SKM-1 treated with dmso at 0.1 percent for 144 hours (cell line): ENCODE measurements around the gene ST7.
A peak's percentile ranks its signal among the peaks of the same experiment; 100 is the strongest.

Source experiments
- DNase-seq: peaks from one replicate; lab custom pipeline; 2025; ENCODE audit not compliant: unreplicated experiment; lab: John Stamatoyannopoulos, UW

Gene ST7

DNA sequence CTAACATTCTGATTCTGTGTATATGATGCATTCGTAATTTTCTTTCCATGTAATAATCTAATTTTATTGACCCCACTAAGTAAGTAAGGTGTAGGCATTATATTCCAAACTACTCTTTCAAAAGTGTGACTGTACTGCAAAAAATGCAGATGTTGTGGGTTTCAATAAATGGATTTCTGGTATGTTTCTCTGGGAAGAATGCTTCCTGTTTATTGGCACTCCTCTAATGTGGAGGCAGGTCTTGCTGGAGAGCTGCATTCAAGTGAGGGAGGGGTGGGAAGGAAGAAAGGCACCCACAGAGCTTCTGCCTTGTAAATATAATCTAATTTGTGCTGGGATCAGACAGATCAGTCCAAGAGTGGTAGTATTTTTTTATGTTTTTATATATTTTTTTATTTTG lies 23.9 kb downstream of the ST7 start:
- DNase-seq = no peak

DNA sequence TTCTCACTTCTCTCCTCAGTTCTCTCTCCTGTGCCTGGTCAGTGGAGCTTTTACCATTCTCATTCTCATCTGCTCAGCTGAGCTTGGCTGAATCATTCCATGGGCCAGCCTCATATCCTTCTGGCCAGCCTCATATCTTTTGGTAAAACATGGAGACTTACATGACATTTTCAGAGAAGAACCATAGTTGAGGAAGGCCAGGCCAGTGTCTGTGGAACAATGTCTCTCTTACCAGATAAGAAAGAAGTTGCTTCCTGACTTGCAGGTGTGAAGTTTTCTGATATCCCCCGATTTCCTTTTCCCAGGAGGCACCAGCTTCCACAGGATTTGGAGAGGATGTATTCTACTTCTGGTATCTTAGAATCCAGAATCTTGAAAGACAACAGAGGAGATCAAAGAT lies 24.7 kb downstream of the ST7 start:
- no peak for DNase-seq

DNA sequence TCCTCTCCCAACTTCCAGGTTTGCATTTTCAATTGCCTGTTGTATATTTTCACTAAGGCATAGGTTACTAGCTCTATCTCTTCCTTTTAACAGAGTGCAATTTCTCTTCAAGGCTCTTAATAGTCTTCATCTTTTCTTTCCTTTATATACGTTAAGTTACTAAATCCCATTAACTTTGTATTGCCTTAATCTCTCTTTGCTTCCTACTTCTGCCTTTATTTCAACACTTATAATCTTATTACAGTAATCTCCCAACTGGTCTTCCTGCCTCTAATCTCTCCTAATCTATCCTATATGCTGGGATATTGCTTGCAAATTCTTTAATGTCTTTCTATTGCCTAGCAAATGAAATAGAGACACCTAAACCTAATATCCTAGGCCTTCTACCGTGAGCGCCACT lies 26.1 kb downstream of the ST7 start:
- no peak for DNase-seq

DNA sequence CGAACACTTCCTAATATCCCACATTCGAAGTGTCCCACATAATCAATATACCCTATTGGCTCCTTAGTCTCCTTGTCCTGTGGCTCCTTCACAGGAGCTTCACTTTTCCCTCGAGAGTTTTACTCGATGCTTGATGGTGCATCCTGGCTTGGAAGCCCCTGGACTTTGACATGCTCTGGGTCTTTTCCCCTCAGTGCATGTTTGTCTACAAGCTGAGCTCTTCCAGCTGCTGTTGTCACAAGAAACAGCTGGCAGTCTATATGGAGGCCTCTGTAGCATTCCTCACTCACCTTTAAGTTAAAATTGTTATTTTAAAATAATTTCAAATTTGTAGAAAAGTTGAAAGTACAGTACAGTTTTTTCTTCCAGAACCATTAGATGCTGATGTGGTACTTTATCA lies 27.1 kb downstream of the ST7 start:
- no peak for DNase-seq

DNA sequence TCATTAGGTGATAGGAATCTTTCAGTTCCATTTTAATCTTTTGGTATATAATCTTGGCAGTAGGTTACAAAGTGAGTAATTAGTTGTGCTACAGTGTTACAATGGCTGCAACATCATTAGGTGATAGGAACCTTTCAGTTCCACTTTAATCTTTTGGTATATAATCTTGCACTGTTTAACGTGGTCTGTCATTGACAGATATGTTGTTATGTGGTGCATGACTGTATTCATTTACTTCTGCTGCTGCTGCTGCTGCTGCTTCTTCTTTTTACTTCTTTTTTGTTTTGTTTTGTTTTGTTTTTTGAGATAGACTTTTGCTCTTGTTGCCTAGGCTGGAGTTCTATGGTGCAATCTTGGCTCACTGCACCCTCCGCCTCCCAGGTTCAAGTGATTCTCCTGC lies 28.6 kb downstream of the ST7 start:
- DNase-seq = no peak

DNA sequence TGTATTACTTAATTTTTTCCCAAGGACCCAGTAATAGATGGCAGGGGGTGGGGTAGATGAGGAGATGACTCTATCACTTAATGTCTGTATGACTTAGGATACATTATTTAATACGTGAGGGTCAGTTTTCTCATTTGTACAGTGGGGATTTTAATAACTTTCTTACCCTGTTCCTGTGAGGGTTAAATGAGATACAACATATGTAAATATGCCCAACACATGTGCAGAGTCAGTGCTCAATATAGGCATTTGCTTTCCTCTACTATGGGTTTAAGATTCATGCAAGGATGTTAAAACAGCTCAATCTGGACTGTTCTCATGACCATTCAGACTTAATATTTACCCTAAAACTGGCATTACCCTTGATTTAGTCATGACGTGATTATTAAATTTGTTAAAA lies 31.2 kb downstream of the ST7 start:
- no peak for DNase-seq

DNA sequence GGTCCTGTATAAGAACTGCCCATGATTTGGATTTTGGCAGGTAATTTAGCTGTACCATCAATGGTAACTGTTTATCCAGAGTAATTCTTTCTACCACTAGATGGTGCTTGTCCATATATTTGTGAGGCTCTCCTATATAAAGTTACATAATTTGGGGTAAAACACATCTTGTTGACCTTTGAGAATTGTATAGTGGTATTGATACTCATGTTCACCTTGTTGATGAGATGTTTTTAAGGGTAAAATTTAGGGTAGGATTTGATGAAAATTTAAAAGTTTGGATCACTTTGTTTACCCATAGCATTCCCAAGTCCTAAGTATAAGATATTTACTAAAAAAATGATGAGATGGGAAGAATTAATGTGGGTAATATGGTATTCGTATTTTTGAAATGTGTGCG lies 31.6 kb downstream of the ST7 start:
- DNase-seq = peak; percentile 57

DNA sequence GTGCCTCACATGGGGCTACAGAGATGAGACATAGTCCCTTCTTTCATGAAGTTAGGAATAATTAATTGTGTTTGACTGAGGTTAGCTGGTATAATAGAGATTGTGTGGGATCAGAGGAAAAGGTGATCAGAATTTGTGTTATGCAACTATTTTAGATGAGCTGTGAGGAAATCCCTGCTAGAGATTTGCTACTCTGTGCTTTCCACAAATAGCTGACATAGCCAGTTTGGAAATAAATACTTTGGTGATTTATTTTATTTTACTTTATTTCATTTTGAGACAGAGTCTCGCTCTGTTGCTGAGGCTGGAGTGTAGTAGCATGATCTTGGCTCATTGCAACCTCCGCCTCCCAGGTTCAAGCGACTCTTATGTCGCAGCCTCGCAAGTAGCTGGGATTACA lies 32.3 kb downstream of the ST7 start:
- no peak for DNase-seq

DNA sequence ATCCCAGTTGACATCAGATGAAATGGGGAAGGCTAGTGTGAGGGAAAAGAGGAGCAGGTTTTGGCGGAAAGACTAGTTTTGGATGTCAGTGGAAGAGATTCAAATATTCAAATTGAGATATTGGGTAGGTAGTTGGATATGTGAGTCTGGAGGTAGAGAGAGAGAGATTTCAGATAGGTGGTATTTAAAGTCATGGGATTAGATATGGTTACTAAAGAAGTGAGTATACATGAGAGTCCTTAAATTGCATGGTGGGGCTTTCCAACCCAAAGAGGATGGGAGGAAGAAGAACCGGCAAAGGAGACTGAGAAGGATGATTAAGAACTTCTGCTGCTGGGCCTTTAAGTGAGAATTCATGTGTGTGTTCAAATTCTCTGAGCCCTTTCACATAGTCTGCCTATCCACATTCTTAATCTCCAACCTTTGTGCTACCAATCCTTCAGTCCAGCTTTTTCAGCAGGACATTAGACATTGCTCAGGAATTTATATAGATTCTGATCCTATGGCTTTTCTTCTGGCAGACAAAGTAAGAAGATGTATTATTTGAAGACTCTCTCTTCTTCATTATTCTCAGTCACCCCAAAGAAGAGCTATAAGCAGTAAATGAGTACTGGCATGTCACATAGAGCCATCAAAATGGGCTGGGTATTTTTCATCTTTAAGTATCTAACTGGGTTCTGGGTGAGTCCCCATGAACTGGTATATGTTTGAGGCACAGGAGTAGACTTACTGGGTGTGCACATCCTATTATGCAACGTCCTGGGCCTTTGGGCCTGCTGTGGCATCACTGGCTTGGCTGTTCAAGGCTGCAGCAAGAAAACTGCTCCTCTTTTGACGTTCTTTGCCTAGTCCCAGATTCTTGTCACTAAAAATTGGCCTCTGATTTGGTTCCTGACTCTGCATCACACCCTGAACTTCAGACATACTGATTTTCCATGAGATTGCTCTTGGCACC lies 33.6 kb downstream of the ST7 start:
- DNase-seq = no peak

DNA sequence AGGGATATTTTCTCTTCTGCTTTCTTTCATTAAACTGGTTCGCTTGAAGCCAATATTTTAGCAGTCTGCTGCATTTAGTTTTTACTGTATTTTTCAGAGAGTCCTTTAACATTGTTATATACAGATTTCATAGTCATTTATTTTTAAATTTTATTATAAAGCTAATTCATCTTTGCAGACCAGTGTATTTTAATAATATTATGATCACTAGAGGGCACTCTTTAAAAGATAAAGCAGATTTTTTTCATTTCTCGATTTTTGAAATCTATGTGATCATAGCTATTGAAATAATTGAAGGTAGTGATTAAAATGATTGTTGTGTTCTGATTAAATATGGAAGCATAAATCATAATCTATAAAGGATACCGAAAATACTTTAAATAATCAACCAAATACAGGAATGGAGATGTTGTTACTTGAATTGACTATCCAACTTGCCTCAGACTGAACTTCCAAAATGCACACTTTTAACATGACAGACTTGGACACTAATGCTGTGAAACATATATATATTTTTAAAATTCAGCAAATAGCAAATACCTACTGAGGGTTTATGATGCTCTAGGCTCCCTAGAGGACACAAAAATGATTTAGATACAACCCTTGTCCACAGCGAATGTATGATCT lies 35.2 kb downstream of the ST7 start:
- DNase-seq = no peak

DNA sequence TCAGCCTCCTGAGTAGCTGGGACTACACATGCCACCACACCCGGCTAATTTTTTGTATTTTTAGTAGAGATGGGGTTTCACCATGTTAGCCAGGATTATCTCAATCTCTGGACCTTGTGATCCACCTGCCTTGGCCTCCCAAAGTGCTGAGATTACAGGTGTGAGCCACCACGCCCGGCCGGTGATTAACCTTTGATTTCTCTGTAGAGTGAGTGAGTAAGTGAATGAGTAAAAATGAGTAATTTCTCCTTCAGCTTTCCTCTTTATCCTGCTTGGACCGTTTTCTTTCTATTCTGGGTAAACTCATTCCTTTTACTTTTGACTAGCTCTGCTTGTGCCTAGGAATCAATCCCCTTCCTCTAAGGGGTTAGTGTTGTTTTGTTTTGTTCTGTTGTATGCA lies 36.8 kb downstream of the ST7 start:
- DNase-seq = no peak

DNA sequence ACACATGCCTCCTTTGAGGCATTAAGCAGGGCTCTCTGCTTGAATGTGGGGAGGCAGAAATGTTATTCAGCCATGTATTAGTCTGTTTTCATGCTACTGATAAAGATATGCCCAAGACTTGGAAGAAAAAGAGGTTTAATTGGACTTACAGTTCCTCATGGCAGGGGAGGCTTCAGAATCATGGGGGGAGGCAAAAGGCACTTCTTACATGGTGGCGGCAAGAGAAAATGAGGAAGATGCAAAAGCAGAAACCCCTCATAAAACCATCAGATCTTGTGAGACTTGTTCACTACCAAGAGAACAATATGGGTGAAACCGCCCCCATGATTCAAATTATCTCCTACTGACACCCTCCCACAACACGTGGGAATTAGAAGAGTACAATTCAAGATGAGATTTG lies 37.9 kb downstream of the ST7 start:
- no peak for DNase-seq

DNA sequence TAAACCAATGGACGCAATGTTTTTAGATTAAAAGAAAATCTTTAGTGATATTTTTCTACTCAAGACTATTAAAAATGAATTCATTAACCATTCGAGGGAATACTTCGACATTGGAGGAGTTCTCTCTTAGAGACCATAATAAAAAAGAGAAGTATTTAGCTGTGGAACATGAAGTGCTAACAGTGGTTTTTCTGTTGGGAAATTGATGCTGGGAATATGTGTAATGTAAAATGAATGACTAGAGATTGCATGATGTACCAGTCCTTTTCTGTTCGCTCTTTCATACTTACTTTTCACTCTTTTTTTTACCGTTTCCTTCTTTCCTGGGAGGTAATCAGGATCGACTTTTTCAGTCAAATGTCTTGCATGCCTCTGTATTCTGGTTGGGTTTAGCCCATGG lies 41.3 kb downstream of the ST7 start:
- no peak for DNase-seq

DNA sequence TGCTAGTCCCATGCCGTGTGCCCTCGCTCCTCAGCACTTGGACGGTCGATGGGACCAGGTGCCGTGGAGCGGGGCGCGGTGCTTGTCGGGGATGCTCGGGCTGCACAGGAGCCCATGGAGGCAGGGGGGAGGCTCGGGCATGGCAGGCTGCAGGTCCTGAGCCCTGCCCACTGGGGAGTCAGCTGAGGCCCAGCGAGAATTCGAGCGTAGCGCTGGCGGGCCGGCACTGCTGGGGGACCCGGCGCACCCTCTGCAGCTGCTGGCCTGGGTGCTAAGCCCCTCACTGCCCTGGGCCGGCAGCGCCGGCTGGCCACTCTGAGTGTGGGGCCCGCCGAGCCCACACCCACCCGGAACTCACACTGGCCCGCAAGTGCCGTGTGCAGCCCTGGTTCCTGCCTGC lies 44.7 kb downstream of the ST7 start:
- no peak for DNase-seq

DNA sequence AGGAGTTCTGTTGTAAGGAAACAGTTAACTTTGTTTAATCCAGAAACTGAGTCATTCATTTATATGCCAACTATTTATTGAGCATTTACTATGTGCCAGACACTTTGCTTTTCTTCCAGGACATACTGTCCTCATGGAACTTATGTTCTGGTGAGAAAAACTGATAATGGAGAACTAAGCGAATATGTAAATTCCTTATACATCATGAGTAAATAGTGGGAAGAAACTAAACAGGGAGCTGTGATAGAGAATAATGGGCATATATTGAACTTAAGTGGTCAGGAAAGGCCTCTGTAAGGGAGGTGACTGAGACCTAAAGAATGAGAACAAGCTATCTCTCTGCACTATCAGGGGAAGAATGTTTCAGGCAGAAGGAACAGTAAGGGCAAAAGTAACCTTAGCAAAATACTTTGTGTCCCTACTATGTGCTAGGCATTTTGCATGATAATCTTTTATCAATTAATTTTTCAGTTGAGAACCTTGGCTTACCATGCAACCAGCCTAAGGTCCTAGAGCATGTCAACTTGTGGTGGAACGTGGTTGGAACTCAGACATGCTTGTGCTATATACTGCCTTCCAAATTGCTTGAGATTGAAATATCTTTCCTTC lies 45.4 kb downstream of the ST7 start:
- DNase-seq = no peak

DNA sequence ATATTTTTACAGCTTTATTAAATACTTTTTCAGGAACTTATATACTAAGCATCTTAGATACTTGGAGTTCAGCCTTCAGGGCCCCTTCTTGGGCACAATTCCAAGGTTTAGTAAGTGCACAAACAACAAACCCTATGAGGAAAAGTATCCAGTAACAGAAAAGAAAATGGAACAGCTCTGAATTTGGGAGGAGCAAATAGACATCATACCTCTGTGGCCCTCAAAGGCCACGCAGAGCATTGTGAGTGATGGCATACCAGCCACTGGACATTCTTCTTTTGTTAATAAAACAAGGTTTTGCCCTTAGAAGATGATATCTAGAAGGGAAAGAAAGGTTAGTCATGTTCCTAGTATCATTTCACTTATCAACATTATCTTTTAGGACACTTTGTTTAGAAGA lies 46.0 kb downstream of the ST7 start:
- DNase-seq = no peak

DNA sequence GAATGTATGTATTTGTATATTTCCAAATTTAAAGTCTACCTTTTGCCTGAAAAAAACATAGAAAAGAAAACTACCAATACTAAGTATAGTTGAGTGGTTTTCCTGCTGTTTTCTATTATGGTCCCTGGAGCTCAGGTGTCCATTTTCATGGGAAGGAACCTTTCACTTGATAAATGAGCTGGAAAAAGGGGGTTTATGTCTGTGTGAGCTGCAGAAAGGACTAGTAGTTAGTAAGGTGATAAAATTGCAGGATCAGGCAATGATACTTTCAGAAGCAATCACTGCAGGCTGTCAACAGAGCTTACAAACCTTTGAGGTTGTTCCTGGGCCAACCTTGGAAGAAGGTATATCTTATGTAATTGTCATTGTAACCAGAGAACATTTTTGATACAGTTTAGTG lies 48.0 kb downstream of the ST7 start:
- no peak for DNase-seq

DNA sequence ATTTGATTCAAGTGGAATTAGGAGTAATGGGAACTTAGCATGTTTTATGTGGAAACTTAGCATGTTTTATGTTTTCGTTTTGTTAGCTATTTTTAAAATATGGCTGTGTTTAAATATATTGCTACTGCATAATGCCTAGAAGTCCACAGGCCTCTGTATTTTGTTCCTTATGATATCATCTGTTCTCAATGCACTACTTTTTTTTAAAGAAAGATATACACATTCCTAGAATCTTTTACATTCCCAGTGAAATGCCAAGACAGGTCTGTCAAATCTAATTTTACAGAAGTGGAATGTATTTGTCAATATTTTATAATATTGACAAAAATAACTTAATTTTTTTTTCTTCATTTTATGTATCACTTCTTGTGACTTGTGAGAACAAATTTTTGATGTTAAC lies 51.6 kb downstream of the ST7 start:
- no peak for DNase-seq

DNA sequence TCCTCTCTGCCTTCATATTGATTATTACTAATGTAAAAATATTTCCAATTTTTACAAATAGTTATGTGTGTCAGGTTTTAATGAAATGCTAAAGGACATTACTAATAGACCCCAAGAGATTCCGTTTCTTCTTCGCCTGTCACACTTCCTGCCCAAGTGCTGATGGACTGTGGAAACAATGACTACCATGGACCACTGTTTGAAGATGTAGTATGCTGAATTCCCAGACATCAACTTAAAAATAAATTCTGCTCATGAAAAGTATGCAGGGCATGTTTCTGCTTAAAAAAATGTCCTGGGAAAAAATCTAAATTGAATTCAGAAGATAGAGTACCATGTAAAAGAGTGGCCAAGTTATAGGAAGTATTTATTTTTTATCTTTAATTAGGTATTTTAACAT lies 52.1 kb downstream of the ST7 start:
- DNase-seq = no peak

DNA sequence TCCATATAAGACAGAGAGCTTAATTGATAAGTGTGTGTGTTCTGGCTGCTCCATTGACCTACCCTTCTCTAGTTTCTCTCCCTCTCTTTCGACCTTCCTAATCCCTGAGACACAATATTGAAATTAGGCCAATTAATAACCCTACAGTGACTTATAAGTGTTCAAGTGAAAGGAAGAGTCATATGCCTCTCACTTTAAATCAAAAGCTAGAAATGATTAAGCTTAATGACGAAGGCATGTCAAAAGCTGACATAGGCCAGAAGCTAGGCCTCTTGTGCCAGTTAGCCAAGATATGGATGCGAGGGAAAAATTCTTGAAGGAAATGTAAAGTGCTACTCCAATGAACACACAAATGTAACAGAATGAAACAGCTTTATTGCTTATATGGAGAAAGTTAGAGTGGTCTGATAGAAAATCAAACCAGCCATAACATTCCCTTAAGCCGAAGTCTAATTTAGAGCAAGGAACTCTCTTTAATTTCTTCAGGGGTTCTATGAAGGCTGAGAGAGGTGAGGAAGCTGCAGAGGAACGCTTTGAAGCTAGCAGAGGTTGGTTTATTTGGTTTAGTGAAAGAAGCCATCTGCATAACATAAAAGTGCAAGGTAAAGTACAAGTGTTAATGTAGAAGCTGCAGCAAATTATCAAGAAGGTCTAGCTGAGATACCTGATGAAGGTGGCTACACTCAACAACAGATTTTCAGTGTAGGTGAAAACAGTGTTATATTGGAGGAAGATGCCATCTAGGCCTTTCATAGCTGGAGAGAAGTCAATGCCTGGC lies 53.8 kb downstream of the ST7 start:
- no peak for DNase-seq

DNA sequence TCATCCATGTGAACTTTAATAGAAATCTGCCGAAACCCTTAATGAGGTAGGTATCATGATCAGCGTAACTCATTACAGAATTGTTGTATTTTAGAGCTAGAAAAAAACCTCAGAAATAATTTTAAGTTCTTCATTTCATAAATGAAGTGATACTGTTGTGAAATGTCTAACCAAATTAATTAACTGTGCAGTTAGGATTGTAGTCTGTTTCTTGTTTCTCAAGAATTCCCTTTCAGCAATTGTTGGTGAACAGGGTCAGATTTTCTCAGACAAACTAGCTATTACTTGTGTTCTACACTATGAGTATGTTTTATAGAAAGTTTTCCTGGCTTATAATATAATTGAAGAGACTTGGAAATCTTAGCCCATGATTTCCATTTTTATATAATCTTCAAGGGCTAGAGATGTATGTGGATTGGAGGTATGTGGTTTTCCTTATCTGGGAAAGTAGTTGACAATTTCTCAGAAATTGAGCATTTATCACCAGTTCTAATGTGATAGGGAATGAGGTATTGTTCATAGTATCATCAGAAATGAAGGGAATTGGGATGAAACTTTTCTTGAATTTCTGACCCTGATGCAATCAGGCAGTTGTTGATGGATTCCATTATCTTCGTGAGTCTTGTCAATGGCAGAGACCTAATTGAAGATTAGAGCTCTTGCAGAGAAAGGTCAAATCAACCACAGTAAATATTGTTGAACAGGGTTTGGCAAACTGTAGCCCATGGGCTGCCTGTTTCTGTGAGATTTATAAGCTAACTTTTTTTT lies 55.0 kb downstream of the ST7 start:
- DNase-seq = no peak
